ENCODE results near the gene TNFAIP8L3.

DNA sequence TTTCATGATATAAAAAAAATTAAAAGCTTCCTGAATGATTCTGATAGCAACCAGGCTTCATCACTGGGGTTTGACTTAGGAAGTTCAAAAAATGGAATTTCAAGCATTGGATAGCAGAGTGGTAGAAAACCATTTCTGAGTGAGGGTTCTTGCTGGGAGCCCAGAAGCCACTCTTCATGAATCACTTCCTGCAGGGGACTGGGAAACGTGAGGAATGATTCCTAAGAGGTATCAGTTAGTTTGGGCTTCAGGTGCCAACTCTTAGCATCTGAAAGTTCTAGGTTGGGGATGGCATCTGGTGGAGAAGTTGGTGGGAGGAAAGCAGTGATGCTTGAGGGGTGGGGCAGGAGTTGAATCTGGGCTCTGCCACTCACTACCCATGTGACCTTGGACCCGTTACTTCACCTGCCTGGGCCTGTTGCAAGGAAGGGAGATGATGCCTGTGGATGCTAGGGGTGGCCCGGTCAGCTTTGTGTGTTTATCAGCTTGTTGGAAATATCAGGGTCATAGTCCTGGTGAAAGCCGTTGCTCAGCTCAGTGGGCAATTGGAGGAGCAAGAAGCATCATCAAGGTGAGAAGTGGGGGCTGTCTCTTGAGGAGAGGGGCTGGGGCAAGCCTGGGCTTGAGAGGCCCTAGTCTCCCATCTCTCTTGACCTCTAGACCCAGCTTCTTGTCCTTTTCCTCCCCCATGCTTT lies 37.0 kb upstream of the TNFAIP8L3 start:
- no peak for TF ChIP-seq EZH2phosphoT487 (IDR thresholded peaks at IDR 0.05)
- TF ChIP-seq, protein P1, sequence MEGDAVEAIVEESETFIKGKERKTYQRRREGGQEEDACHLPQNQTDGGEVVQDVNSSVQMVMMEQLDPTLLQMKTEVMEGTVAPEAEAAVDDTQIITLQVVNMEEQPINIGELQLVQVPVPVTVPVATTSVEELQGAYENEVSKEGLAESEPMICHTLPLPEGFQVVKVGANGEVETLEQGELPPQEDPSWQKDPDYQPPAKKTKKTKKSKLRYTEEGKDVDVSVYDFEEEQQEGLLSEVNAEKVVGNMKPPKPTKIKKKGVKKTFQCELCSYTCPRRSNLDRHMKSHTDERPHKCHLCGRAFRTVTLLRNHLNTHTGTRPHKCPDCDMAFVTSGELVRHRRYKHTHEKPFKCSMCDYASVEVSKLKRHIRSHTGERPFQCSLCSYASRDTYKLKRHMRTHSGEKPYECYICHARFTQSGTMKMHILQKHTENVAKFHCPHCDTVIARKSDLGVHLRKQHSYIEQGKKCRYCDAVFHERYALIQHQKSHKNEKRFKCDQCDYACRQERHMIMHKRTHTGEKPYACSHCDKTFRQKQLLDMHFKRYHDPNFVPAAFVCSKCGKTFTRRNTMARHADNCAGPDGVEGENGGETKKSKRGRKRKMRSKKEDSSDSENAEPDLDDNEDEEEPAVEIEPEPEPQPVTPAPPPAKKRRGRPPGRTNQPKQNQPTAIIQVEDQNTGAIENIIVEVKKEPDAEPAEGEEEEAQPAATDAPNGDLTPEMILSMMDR (IDR thresholded peaks at IDR 0.05): no peak

Measured in neural progenitor cell (in vitro differentiated cells).